Measurements from ENCODE around the gene ZNF280C. TPM values are rescaled to one million over a fixed set of nuclear protein-coding genes. Genes with fewer than 3 reads are reported as not detected.
"Not testable (repeated sequence)": the region's sequence is repeated elsewhere in the genome, so short reads cannot be mapped to it uniquely, and the experiment has no call there.

Gene ZNF280C, protein sequence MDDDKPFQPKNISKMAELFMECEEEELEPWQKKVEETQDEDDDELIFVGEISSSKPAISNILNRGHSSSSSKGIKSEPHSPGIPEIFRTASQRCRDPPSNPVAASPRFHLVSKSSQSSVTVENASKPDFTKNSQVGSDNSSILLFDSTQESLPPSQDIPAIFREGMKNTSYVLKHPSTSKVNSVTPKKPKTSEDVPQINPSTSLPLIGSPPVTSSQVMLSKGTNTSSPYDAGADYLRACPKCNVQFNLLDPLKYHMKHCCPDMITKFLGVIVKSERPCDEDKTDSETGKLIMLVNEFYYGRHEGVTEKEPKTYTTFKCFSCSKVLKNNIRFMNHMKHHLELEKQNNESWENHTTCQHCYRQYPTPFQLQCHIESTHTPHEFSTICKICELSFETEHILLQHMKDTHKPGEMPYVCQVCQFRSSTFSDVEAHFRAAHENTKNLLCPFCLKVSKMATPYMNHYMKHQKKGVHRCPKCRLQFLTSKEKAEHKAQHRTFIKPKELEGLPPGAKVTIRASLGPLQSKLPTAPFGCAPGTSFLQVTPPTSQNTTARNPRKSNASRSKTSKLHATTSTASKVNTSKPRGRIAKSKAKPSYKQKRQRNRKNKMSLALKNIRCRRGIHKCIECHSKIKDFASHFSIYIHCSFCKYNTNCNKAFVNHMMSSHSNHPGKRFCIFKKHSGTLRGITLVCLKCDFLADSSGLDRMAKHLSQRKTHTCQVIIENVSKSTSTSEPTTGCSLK
- polyA plus RNA-seq (ENCODE audit: insufficient read length in 10 of 10) = 1 to 10 TPM; 4.3 to 9.0 (median 7.1) TPM
- long read RNA-seq, donor 1 = 0 reads
- long read RNA-seq, donor 2 = 0 reads
- long read RNA-seq, donor 3 = 0 reads
- long read RNA-seq, donor 4 = 0 reads
- long read RNA-seq, donor 5, full-length matches to known transcripts = 1 of 1 reads
- long read RNA-seq, donor 5, partial matches to known transcripts = 0 of 1 reads
- long read RNA-seq, donor 5, other reads (novel, unspliced or antisense) = 0 of 1 reads
- long read RNA-seq, donor 6, full-length matches to known transcripts = 1 of 1 reads
- long read RNA-seq, donor 6, partial matches to known transcripts = 0 of 1 reads
- long read RNA-seq, donor 6, other reads (novel, unspliced or antisense) = 0 of 1 reads
- long read RNA-seq, donor 7 = 0 reads
- long read RNA-seq, donor 8 = 0 reads
- long read RNA-seq, donor 9 = 0 reads

DNA sequence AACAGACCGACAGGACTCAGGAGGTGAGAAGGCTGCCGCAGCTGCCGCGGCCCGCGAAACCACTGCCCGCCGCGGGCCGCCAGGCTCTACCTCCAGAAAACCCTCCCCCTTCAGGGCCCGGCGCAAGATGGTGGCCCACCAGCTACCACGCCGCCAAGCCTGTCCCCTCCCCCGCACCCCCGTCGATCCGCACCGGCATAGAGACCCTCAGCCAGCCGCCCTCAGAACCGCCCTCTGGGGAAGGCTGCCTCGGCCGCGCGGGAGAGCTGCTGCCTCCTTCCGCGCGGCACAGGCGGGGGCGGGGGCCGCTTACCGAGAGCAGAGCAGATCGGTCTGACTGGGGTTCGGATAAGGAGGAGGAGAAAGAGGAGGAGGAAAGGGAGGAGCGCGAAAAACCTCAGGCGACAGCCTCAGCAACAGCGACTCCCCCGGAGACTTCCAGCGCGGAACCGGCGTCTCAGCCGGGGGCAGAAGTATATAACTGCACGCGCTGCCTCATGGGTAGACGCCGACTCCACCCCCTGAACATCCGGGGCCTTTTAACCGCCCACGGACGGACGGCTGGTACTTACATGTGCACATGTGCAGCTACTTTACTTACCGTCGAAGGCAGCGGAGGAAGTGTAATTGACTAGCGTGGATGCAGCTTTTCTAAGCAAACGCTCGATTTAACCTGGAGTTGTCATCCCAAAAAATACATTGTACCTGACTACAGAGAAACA lies at the start of gene ZNF280C:
ZNF280C (minus strand) TSS at position 451 of the 722 bp plus-strand sequence. CDS start 8,450 bp downstream, outside the sequence.
- peak; percentile 87 to 93 (median 88) for DNase-seq

DNA sequence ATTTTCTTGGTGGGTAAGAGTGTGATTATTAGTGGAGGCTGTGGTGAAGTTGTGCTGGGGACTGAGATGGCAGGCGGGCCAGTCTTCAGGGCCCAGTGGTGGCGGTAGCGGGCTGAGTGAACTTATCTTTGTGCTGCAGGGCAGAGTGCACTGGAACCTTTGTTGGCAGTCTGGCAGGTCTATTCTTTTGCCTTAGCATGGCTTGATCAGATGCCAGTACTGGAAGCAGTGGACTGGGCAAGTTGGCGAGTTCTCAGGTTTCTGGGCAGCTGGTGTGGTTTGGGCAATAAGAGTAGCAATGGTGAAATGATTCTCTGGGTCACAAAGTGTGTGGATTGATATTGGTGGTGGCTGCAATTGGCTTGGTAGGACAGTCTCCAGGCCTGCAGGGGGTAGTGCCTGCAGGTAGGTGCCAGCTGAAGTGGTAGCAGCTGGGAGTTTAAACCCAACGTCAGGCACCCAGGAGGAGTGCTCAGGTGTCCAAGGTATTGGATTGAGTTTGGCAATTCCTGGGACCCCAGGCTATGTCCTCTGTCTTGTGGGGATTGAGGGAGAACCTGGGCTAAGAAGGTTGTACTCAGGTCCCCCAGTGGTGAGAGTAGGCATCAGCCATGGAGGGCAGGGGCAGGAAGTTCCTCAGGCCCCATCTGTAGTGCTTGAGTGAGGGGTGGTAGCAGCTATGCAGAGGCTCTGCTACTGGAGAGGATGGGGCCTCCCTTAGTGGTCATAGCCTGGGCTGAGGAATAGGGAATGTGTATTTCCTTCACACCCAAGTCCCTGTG lies 36.1 kb upstream of the ZNF280C start:
- no peak for DNase-seq

DNA sequence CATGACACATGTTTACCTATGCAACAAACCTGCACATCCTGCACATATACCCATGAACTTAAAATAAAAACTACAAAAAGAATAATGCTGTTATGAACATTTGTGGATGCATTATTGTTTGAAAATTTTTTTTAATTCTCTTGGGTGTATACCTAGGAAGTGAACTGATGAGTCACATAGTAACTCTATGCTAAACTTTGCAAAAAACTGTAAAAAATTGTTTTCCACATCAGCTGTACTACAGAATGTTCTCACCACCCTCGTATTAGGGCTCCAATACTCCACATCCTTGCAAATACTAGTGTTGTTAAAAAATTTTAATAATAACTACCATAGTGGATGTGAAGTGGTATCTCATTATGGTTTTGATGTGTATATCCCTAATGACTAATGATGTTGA lies 33.3 kb upstream of the ZNF280C start:
- no peak for DNase-seq

DNA sequence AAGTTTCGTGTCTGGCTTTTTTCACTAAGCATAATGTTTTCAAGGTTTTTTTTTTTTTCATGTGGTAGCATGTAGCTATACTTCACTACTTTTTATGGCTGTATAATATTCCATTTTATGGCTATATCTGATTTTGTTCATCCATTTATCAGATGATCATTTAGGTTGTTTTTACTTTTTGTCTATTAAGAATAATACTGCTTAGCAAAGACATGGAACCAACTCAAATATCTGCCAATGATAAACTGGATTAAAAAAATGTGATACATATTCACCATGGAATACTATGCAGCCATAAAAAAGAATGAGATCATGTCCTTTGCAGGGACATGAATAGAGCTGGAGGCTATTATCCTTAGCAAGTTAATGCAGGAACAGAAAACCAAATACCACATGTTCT lies 32.7 kb upstream of the ZNF280C start:
- no peak for DNase-seq

DNA sequence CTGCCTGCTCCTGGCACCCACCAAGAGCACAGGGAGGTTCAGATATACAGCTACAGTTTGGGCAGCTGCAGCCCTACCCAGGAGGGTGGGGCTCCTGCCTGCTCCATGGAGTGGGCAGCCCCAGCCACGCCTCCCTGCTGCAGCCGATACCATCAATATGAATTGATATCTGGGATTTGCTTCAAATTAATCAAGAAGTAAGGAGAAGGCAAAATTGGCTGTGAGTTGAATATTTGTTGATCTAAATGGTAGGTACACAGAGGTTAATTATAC lies 31.2 kb upstream of the ZNF280C start:
- no peak for DNase-seq

DNA sequence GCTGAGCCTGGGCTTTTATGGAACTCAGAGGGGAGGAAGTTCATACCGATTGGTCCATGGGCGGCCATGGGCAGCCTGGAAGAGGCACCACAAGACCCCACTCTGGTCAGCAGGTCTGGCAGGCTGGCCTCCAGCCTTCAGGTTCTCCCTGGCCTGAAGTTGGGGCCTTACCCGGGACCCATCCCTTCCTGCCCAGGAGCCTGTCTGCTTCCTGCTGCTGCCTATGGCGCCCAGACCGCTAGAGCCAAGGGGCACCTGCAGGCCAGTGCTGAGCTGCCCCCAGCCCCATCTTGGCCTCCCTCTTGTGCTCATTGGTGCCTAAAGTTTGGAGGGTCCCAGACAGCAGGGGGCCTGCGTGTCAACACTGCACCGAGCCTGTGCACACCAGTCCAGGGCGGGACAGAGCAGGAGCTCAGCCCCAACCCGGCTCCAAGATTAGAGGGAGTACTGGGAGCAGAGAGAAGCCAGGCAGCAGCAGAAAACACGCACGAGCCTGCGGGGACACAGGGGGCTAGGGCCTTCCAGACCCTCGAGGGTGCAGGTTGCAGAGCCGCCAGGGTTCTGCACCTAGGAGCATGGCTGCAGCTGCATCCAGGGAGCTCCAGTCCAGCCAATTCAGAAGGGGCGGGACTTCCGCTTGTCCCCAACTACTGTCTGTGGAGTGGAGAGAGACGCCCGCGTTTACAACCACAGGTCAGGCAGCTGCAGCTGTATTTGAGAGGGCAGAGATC lies 30.7 kb upstream of the ZNF280C start:
- no peak for DNase-seq

DNA sequence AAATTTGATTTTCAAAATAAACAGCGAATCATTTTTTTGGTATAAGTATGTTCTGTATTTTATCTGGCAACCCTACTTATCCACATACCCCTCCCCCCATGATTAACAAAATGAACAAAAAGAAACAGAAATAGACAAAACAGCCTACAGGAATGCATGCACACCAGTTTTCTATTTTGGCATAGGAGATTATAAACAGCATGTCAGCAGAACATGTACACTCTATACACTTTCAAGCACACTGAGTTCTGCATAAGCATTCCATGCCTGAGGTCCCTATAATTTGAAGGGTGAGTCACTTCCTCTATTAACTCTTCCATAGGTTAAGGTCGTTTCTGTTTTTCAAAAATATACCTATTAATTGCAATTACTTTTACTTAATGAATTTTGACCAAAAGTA lies 28.0 kb upstream of the ZNF280C start:
- no peak for DNase-seq

DNA sequence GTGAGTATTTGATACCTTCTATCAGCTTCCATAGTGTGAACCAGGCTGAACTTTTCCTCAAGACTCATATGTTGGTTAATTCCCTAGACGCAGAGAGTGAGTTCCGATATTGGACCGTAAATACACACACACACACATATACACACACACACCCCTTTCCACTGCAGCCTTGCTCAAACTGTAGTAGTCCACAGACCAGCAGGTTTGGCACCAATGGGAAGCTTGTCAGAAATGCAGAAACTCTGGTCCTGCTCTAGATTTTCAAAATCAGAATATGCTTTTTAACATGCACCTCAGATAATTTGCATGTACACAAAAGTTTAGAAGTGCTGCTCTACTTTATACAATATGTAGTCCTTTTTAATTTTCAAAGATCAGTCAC lies 27.6 kb upstream of the ZNF280C start:
- DNase-seq = no peak

DNA sequence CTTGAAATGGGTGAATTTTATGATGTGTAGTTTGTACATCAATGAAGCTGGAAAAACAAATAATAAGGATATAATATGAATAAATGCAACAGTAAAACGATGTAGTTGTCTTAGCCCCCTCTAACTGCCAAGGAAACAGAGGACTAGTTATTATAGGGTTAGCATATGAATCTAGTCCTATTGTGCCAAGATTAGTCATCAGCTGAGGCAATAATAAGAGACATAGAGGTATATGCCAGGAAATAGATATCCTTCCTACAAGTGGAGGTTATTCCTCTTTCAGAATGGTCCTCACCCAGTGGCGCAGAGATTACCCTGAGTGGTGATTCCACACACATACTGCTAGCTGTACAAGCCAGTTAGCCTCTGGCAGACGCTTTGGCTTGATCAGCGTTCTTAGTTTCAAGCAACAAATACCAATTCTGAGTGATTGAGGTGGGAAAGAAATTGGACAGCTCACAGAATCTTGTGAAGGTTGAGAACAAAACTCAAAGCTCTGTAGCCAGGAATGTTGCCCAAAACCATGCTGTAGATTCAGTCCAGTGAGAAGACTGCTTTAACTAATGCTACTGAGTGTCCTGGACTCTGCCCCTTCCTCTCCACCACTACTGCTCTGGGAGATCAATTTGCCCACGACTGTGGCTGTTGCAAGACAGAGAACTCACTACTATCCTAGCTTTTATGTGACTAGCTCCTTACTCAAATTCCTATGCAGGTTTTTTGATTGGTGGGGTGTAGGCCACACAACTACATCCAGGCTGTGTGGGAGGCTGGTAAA lies 27.0 kb upstream of the ZNF280C start:
- no peak for DNase-seq

DNA sequence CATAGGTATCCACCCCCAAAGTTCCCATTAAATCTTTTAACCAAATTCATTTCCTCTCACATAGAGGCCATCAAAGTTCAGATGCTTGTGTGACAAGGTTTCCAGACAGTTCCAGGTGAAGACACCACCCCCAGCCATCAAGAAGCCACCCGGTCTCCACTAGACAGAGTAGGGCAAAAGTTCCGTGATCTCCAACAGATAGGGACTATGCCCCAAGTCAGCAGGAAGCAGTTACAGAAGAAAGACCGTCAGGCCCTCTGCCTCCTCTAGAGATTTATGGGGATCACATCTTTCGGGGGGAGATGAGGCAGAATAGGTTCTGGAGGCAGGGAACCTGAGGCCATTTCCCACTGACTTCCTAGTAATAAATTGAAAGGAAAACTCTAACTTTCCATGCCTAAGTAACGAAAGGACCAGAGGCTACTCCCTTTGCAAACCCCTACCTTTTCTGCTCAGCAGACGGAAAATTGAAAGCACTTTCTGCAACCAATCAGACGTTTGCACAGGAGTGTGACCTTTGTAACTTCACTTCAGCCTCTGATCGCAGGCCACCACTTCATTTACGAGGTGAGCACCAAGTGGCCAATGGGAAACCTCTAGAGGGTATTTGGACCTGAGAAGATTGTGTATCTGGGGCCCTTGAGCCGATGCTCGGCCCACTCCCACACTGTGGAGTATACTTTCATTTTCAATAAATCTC lies 18.5 kb upstream of the ZNF280C start:
- no peak for DNase-seq

DNA sequence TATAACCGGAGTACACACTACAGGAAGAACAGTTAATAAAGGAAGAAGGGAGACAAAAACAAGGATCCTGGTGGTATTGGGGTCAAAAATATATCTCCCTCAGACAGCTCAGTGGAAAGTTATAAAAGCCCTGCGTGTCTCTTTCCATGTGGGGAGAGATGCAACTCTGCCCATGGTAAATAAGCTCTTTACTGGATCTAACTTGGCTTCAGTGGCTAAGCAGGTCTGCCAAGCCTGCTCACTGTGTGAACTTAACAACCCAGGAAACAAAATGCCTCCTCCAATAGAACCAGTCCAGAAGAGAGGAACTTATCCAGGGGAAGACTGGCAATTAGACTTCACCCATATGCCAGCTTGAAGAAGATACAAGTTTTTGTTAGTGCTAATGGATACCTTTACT lies 17.0 kb upstream of the ZNF280C start:
- no peak for DNase-seq

DNA sequence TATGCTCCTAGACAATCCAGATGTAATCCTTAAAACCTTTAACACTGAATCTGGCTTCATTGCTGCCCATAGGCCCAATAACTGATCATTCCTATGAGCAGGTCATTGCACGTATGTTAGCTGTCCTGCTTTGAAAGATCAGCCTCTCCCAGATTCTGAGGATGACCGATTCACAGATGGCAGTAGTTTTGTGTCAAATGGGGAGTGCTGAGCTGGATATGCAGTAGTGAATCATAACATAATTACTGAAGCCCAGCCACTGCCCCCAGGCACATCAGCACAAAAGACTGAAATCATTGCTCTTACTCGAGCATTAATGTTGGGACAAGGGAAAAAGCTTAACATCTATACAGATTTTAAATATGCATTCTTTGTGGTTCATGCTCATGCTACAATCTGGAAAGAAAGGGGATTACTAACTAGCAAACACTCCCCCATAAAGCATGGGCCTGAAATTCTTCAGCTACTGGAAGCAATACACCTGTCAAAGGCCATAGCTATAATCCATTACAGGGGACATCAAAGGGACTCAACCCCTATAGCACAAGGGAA lies 16.4 kb upstream of the ZNF280C start:
- no peak for DNase-seq

DNA sequence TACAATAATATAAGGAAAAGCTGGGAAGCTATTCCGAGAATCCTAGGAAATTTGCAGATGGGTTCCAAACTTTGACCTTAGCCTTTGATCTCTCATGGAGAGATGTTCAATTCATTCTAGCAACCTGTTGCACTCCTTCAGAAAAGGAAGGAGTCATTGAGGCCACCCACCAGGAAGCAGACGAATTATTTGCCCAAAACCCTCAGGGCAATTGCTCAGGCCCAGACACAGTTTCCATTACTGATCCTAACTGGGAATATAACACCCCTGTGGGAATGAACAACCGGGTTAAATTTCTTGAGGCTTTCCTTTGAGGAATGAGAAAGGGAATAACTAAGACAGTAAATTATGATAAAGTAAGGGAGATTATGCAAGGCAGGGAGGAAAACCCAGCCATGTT lies 13.5 kb upstream of the ZNF280C start:
- no peak for DNase-seq

DNA sequence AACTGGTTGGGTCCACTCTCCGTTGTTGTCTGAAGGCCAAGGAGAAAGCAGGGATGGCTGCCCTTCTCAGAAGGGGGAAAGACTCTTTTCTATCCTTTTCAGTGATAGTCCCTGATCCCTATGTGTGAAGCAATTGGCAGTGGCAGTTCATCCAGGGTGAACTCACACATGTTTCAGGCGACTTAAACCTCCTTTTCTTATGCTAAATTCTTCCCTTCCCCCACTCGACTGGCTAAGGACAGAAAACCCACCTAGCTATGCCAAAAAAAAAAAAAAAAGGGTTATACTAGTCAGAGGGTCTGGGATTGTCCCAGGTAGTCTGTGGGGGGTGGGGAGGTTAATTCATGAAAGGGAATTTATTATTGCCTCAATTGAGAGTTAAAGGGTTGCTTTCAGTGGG lies 12.2 kb upstream of the ZNF280C start:
- DNase-seq = no peak

DNA sequence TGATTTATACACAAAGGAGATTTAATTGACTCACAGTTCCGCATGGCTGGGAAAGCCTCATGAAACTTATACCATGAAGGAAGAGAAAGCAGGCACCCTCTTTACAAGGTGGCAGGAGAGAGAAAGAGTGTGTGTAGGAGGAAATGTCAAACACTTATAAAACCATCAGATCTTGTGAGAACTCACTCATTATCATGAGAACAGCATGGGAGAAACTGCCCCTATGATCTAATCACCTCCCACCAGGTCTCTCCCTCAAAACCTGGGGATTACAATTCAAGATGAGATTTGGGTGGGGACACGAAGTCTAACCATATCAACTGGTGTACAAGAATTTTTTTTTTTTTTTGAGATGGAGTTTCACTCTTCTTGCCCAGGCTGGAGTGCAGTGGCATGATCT lies 3.6 kb upstream of the ZNF280C start:
- not testable (repeated sequence) for DNase-seq

DNA sequence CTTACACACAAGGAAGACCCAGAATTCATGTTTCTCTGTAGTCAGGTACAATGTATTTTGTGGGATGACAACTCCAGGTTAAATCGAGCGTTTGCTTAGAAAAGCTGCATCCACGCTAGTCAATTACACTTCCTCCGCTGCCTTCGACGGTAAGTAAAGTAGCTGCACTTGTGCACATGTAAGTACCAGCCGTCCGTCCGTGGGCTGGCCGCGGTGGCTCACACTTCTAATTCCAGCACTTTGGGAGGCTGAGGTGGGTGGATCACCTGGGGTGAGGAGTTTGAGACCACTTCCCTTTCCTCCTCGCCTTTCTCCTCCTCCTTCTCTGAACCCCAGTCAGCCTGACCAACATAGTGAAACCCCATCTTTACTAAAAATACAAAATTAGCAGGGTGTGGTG lies 692 bp upstream of the ZNF280C start:
- DNase-seq = not testable (repeated sequence)

DNA sequence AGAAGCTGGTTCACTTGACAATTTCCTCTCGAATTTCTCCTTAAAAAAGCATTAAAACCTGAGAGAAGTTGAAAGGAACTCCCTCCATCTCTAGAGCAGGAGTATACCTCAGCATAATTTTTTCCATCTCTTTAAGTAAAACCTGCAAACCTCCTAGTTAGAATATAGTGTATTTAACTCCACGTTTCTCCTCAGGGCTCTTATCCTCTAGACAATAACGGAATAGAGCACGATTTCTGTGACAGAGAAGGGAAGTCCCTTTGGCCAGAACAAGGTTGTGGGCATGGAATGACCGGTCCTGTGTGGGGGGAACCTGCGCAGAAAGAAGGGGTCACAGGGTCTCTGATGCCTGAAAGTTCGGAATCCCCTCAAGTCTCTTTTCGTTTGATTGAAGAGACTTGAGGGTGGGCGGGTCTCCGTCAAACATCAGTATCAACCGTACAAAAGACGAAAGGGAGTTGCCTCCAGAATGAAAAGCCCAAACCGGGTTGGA lies 697 bp downstream of the ZNF280C start:
- no peak for DNase-seq

DNA sequence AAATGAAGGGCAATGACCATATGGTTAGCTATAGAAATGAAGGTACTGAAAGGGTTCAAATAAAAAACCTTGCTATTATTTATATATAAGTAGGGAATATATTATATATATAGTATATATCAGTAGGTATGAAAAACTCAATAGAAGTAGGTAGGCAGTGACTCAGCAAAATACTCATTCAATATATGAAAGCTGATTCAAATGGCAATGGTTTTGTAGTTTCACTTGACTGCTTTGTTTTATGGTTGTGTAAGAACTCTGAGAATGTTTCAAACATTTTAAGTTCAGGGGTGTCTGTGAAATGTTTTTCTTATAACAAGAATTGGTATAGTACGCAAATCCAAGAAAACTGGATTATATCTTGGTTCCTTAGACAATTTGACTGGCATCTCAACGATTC lies 4.1 kb downstream of the ZNF280C start:
- no peak for DNase-seq
